ENCODE results near the gene SCAMP5. TPM values are rescaled to one million over a fixed set of nuclear protein-coding genes. Genes with fewer than 3 reads are reported as not detected.
A peak's percentile ranks its signal among the peaks of the same experiment; 100 is the strongest.

Gene SCAMP5
- total RNA-seq, 8 experiments from 2014 or later, result 3.6 to 62.7 (median 51.5) TPM

DNA sequence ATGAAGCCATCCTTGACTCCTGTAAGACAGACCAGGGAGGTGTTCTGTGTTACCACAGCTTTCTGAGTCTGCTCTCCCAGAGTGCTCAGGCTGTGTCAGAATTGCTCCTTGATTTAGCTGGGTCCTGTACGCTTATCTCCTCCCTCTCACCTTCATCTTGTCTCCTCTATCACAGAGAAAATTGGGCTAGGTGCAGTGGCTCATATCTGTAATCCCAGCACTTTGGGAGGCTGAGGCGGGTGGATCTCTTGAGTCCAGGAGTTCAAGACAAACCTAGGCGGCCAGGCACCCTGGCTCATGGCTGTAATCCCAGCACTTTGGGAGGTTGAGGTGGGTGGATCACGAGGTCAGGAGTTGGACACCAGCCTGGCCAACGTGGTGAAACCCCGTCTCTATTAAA lies 5.9 kb downstream of the SCAMP5 start:
- 0 to 100% (median 80%) methylated on average over 1 to 3 of the region's 6 CpGs; no CpG with 5 or more reads in 5 of the 10 experiments for WGBS, 10 experiments
- H3K27ac ChIP-seq, result no peak overlapping the region
- no peak overlapping the region for H3K4me3 ChIP-seq
- ATAC-seq (replicated peaks in 6 of 8), result no peak
- H3K4me1 ChIP-seq (replicated peaks in 1 of 2), result peaks cover 4% of the 10 kb centered on the region in 2 donors
- in situ Hi-C loops (cut with MboI; ENCODE audit: low pct_unique_long_range_greater_than_20kb in 2 of 9, low sequenced_read_pairs in 9 of 9, unreplicated experiment in 9 of 9), result loop anchor here in 1 of 9 experiments (25.0 kb wide), 1 partner anchor 311 kb away; no protein-coding TSS in a partner anchor

GRCh38 chr15:75002398-75002797 lies 7.0 kb downstream of the SCAMP5 start:
- H3K27ac ChIP-seq, result no peak overlapping the region
- no peak overlapping the region for H3K4me3 ChIP-seq
- in situ Hi-C loops (cut with MboI; ENCODE audit: low pct_unique_long_range_greater_than_20kb in 2 of 9, low sequenced_read_pairs in 9 of 9, unreplicated experiment in 9 of 9), result loop anchor here in 1 of 9 experiments (25.0 kb wide), 1 partner anchor 310 kb away; no protein-coding TSS in a partner anchor
- no peak for ATAC-seq (replicated peaks in 6 of 8)
- WGBS, 10 experiments, result 4 to 94% (median 73%) methylated on average over 2 to 7 of the region's 7 CpGs
- no peaks in the 10 kb centered on the region for H3K4me1 ChIP-seq (replicated peaks in 1 of 2)

DNA sequence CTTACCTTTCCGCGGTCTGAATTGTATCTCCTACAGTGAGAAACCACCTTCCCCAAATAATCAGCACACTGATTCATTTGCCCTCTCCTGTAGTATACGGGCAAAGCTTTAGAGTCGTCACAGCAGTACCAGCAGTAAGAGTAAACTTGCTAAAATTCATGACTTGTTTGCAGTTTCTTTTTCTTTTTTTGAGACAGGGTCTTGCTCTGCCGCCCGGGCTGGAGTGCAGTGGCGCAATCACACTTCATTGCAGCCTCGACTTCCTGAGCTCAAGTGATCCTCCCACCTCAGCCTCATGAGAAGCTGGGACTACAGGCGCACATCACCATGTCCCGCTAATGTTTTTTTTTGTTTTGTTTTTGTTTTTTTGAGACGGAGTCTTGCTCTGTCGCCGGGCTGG lies 11.9 kb downstream of the SCAMP5 start:
- Histone ChIP-seq H3K27ac (no peak overlapping the region), H3K4me1 (replicated peaks in 1 of 2) (no peaks in the 10 kb centered on the region), H3K4me3 (no peak overlapping the region)
- WGBS, 10 experiments, result 17 to 100% (median 85%) methylated on average over 1 to 10 of the region's 13 CpGs
- ATAC-seq (replicated peaks in 6 of 8), result no peak
- in situ Hi-C loops (cut with MboI; ENCODE audit: low pct_unique_long_range_greater_than_20kb in 2 of 9, low sequenced_read_pairs in 9 of 9, unreplicated experiment in 9 of 9), result loop anchor here in 1 of 9 experiments (25.0 kb wide), 1 partner anchor 305 kb away; no protein-coding TSS in a partner anchor

DNA sequence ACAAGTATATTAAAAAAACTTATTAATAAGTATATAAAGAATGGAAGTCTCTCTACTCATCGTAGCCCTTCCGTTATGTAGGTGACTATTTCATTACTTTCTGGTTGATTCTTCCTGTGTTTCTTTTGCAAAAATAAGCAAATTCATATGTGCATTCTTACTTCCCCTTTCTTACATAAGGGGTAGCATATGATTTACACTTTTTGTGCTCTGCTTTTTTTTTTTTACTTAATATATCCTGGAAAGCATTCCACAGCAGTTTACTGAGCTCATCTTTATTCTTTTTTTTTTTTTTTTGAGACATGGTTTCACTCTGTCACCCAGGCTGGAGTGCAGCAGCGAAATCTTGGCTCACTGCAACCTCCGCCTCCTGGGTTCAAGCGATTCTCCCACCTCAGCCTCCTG lies 12.9 kb downstream of the SCAMP5 start:
- Histone ChIP-seq H3K4me3 (no peak overlapping the region), H3K27ac (no peak overlapping the region), H3K4me1 (replicated peaks in 1 of 2) (no peaks in the 10 kb centered on the region)
- no peak for ATAC-seq (replicated peaks in 6 of 8)
- 47 to 100% (median 90%) methylated on average over 1 to 5 of the region's 5 CpGs for WGBS, 10 experiments
- in situ Hi-C loops (cut with MboI; ENCODE audit: low pct_unique_long_range_greater_than_20kb in 2 of 9, low sequenced_read_pairs in 9 of 9, unreplicated experiment in 9 of 9), result loop anchor here in 1 of 9 experiments (25.0 kb wide), 1 partner anchor 304 kb away; no protein-coding TSS in a partner anchor

- Histone ChIP-seq H3K4me1 (replicated peaks in 1 of 2) (no peaks in the 10 kb centered on the region), H3K27ac (no peak overlapping the region), H3K4me3 (no peak overlapping the region)
- 27 to 94% (median 82%) methylated on average over 3 to 6 of the region's 6 CpGs for WGBS, 10 experiments
- in situ Hi-C loops (cut with MboI; ENCODE audit: low pct_unique_long_range_greater_than_20kb in 2 of 9, low sequenced_read_pairs in 9 of 9, unreplicated experiment in 9 of 9), result loop anchor here in 1 of 9 experiments (25.0 kb wide), 1 partner anchor 304 kb away; no protein-coding TSS in a partner anchor
- no peak for ATAC-seq (replicated peaks in 6 of 8)
Observed at GRCh38 chr15:75008629-75009326, 13.4 kb downstream of the SCAMP5 start.

DNA sequence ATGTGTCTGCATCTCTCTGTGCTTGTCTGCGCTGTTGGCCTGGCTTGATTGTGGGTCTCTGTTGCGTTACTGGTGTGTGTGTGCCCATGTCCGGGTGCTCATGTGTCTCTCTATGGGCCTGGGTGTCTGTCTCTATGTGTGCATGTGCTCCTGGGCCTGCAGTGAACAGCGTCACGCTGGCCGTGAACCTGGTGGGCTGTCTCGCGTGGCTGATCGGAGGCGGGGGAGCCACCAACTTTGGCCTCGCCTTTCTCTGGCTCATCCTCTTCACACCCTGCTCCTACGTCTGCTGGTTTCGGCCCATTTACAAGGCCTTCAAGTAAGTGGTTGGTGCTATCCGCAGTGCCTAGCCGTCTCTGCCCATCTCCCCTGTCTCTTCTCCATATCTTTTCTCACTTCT lies 21.1 kb downstream of the SCAMP5 start:
- 63 to 100% (median 94%) methylated on average over 1 to 12 of the region's 15 CpGs; no CpG with 5 or more reads in 2 of the 10 experiments for WGBS, 10 experiments
- Histone ChIP-seq H3K4me3 (no peak overlapping the region), H3K27ac (no peak overlapping the region), H3K4me1 (replicated peaks in 1 of 2) (no peaks in the 10 kb centered on the region)
- in situ Hi-C loops (cut with MboI; ENCODE audit: low pct_unique_long_range_greater_than_20kb in 2 of 9, low sequenced_read_pairs in 9 of 9, unreplicated experiment in 9 of 9), result loop anchor here in 1 of 9 experiments (25.0 kb wide), 1 partner anchor 296 kb away; no protein-coding TSS in a partner anchor
- no peak for ATAC-seq (replicated peaks in 6 of 8)

- 0 to 94% (median 27%) methylated on average over 1 to 2 of the region's 3 CpGs; no CpG with 5 or more reads in 7 of the 10 experiments for WGBS, 10 experiments
- Histone ChIP-seq H3K4me1 (replicated peaks in 1 of 2) (peaks cover 3% of the 10 kb centered on the region in 2 donors), H3K27ac (no peak overlapping the region), H3K4me3 (no peak overlapping the region)
- in situ Hi-C loops (cut with MboI; ENCODE audit: low pct_unique_long_range_greater_than_20kb in 2 of 9, low sequenced_read_pairs in 9 of 9, unreplicated experiment in 9 of 9), result loop anchor here in 6 of 9 experiments (10.0 to 25.0 kb wide), 2 partner anchors 185 to 292 kb away; partner anchors contain the start of gene C15orf39 (in 5 of the 6)
- ATAC-seq (replicated peaks in 6 of 8), result no peak
Observed at GRCh38 chr15:75019916-75020315, 24.6 kb downstream of the SCAMP5 start.

- WGBS, 10 experiments, result 86 to 100% methylated on average over 1 of the region's 8 CpGs; no CpG with 5 or more reads in 8 of the 10 experiments
- no peak overlapping the region for H3K4me3 ChIP-seq
- peaks cover 3% of the 10 kb centered on the region in 2 donors for H3K4me1 ChIP-seq (replicated peaks in 1 of 2)
- in situ Hi-C loops (cut with MboI; ENCODE audit: low pct_unique_long_range_greater_than_20kb in 2 of 9, low sequenced_read_pairs in 9 of 9, unreplicated experiment in 9 of 9), result loop anchor here in 6 of 9 experiments (10.0 to 25.0 kb wide), 2 partner anchors 183 to 291 kb away; partner anchors contain the start of gene C15orf39 (in 5 of the 6)
- H3K27ac ChIP-seq, result no peak overlapping the region
- no peak for ATAC-seq (replicated peaks in 6 of 8)
Observed at GRCh38 chr15:75021341-75021740, 26.0 kb downstream of the SCAMP5 start.

DNA sequence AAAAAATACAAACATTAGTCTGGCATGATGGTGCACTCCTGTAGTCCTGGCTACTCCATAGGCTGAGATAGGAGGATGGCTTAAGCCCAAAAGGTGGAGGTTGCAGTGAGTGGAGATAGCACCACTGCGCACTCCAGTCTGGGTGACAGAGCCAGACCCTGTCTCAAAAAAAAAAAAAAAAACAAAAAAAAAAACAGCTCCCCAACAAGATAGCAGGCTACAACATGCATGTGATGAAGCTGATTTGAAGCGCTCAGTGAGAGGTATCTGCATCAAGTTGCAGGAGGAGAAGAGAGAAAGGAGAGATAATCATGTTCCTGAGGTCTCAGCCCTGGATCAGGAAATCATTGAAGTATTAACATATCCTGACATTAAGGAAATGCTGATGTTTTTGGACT lies 27.4 kb downstream of the SCAMP5 start:
- ATAC-seq (replicated peaks in 6 of 8), result peak in 1 of 8 experiments; percentile 14
- H3K4me3 ChIP-seq, result no peak overlapping the region
- peaks cover 3% of the 10 kb centered on the region in 2 donors for H3K4me1 ChIP-seq (replicated peaks in 1 of 2)
- no peak overlapping the region for H3K27ac ChIP-seq
- 60 to 100% (median 100%) methylated on average over 1 to 2 of the region's 2 CpGs; no CpG with 5 or more reads in 1 of the 10 experiments for WGBS, 10 experiments
- in situ Hi-C loops (cut with MboI; ENCODE audit: low pct_unique_long_range_greater_than_20kb in 2 of 9, low sequenced_read_pairs in 9 of 9, unreplicated experiment in 9 of 9), result loop anchor here in 6 of 9 experiments (10.0 to 25.0 kb wide), 2 partner anchors 182 to 290 kb away; partner anchors contain the start of gene C15orf39 (in 5 of the 6)

GRCh38 chr15:75023181-75023871 lies 28.0 kb downstream of the SCAMP5 start, which contains the start of gene PPCDC:
TSS of gene PPCDC (plus strand) at chr15:75023590. CDS start at chr15:75028319, 4,729 bp downstream.
- in situ Hi-C loops (cut with MboI; ENCODE audit: low pct_unique_long_range_greater_than_20kb in 2 of 9, low sequenced_read_pairs in 9 of 9, unreplicated experiment in 9 of 9), result loop anchor here in 6 of 9 experiments (10.0 to 25.0 kb wide), 2 partner anchors 181 to 289 kb away; partner anchors contain the start of gene C15orf39 (in 5 of the 6)
- peak; percentile 98 to 100 (median 99) for ATAC-seq (replicated peaks in 6 of 8)
- 0 to 90% (median 19%) methylated on average over 1 to 17 of the region's 40 CpGs; no CpG with 5 or more reads in 1 of the 10 experiments for WGBS, 10 experiments
- Histone ChIP-seq H3K27ac (peak within 1 kb of the TSS; percentile 58 to 71), H3K4me3 (peak within 1 kb of the TSS; percentile 69 to 86 (median 83)), H3K4me1 (replicated peaks in 1 of 2) (peaks cover 3% of the 10 kb centered on the region in 2 donors)

- Histone ChIP-seq H3K27ac (peak overlapping the region; percentile 58 to 71), H3K4me1 (replicated peaks in 1 of 2) (peaks cover 3% of the 10 kb centered on the region in 2 donors), H3K4me3 (peak overlapping the region; percentile 69 to 86 (median 83))
- in situ Hi-C loops (cut with MboI; ENCODE audit: low pct_unique_long_range_greater_than_20kb in 2 of 9, low sequenced_read_pairs in 9 of 9, unreplicated experiment in 9 of 9), result loop anchor here in 6 of 9 experiments (10.0 to 25.0 kb wide), 2 partner anchors 181 to 288 kb away; partner anchors contain the start of gene C15orf39 (in 5 of the 6)
- peak in 4 of 8 experiments; percentile 1 to 39 (median 10) for ATAC-seq (replicated peaks in 6 of 8)
- WGBS, 10 experiments, result 0 to 47% (median 21%) methylated on average over 2 to 8 of the region's 12 CpGs
Observed at GRCh38 chr15:75023872-75024636, 28.7 kb downstream of the SCAMP5 start.

DNA sequence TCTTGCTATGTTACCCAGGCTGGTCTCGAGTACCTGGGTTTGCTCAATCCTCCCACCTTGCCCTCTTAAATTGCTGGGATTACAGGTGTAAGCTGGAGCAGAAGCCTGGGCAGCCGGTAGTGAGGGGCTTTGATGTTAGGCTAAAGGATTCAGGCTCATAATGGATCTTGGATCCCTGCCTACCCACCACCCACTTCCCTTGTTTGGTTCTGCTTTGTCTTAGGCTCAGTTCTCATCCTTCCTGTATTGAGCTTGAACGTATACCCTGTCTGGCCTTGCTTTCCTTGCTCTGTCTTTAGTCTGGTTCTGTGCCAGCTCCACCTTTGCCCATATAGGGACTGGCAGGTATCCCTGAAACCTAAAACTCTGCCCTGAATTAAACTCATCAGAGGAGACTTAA lies 29.7 kb downstream of the SCAMP5 start:
- in situ Hi-C loops (cut with MboI; ENCODE audit: low pct_unique_long_range_greater_than_20kb in 2 of 9, low sequenced_read_pairs in 9 of 9, unreplicated experiment in 9 of 9), result loop anchor here in 5 of 9 experiments (10.0 kb wide), 1 partner anchor 180 kb away; the partner anchor contains the start of gene C15orf39 (in 5 of the 5)
- 80 to 100% (median 85%) methylated on average over 1 to 3 of the region's 3 CpGs; no CpG with 5 or more reads in 3 of the 10 experiments for WGBS, 10 experiments
- H3K4me3 ChIP-seq, result no peak overlapping the region
- H3K27ac ChIP-seq, result no peak overlapping the region
- ATAC-seq (replicated peaks in 6 of 8), result no peak
- H3K4me1 ChIP-seq (replicated peaks in 1 of 2), result peaks cover 3% of the 10 kb centered on the region in 2 donors

Measured in motor neuron (in vitro differentiated cells).